Right lobe of liver (tissue), 6 donors: ENCODE data around the gene RELA. TPM values are rescaled to one million over a fixed set of nuclear protein-coding genes. Genes with fewer than 3 reads are reported as not detected.
A peak's percentile ranks its signal among the peaks of the same experiment; 100 is the strongest.

Experiments used
- ATAC-seq, 4 donors: fragments of 200-7000 bp; cut with Tn5 transposase; one replicate each; pipeline ENCODE4 v1.9.1; 2020; ENCODE audit warnings: mild to moderate bottlenecking in 4 of 4, moderate library complexity in 4 of 4
- DNase-seq, 3 donors: peaks; one replicate each; pipeline ENCODE4 v3.0.0-alpha.2; 2020
- H3K27ac ChIP-seq, 3 donors: fragments of 200-600 bp; one replicate each; pipeline ENCODE4 v1.8.0; 2022
- H3K27me3 ChIP-seq, 2 donors: fragments of 200-600 bp; one replicate each; pipeline ENCODE4 v1.8.0; 2022
- H3K36me3 ChIP-seq, 4 donors: fragments of 200-600 bp; sonication (generic) in 1 of 4; one replicate each; pipeline versions ENCODE4 v1.5.1 to v1.8.0; 2017 to 2022; ENCODE audit warnings: control low read depth in 1 of 4
- H3K4me1 ChIP-seq, 4 donors: fragments of 200-600 bp; sonication (generic) in 1 of 4; one replicate each; pipeline versions ENCODE4 v1.5.1 to v1.8.0; 2017 to 2022; ENCODE audit warnings: control low read depth in 1 of 4
- H3K4me3 ChIP-seq, 3 donors: fragments of 200-600 bp; one replicate each; pipeline ENCODE4 v1.8.0; 2022
- H3K9me3 ChIP-seq, 4 donors: fragments of 200-600 bp; sonication (generic) in 1 of 4; one replicate each; pipeline versions ENCODE4 v1.5.1 to v1.8.0; 2017 to 2022; ENCODE audit warnings: control low read depth in 1 of 4
- CTCF ChIP-seq, 4 donors: fragments of 200-600 bp in 3 of 4; fragments of 450-650 bp in 1 of 4; IDR thresholded peaks; one replicate each; pipeline versions ENCODE4 v1.5.1 to v1.8.0; 2016 to 2022; ENCODE audit warnings: antibody characterized with exemption in 4 of 4, mild to moderate bottlenecking in 2 of 4
- POLR2A ChIP-seq: fragments of 450-650 bp; IDR thresholded peaks from one replicate; pipeline ENCODE4 v1.6.1; 2017; ENCODE audit warnings: antibody characterized with exemption, mild to moderate bottlenecking
- WGBS: methylation state at CpG from one replicate; pipeline ENCODE4 v1.1.6; 2018; ENCODE audit warnings: low coverage, low lambda C conversion rate; ENCODE audit not compliant: insufficient coverage; ENCODE audit errors: missing lambda C conversion rate; 5-methylcytosine and 5-hydroxymethylcytosine counted together
- intact Hi-C, 2 donors: fragments of 100-400 bp; cut with DNase I; formaldehyde crosslinking; loops; one replicate each; pipeline versions ENCODE4 v1.11.2 to v1.14.1; 2022
- total RNA-seq, 6 experiments: library from RNA; depleted of rRNA in 2 of 6; stranded (reverse); fragments of >200 nt in 2 of 6; fragmentation: NEBNext Ultra II Directional in 3 of 6; extraction: Animal tissue kit (Norgen Biotek cat#: 25700) in 3 of 6; gene quantifications; one replicate each; pipeline versions ENCODE4 v1.1.0 to v1.2.4, GENCODE V29; 2016 to 2023
- donor health status: DM: no; HTN: yes; CAD: no.
- donor health status: DM: no; HTN: no; CAD: no.
- donor health status: DM: no; HTN: no; CAD: no.
- donor health status: DM: no; HTN: yes; CAD: no.
- donor health status: DM: no; HTN: yes; CAD: no.

RELA gene
- total RNA-seq, 6 experiments from 2014 or later, result 27.8 to 51.1 (median 41.9) TPM

GRCh38 chr11:65637794-65638419 lies 24.8 kb downstream of the RELA start, which contains the start of gene SIPA1:
Gene SIPA1, plus strand, starts transcription at chr11:65638101. Its CDS starts 2,821 bp downstream, at chr11:65640922.
- Histone ChIP-seq H3K4me1 (peaks cover 0 to 30% (median 11%) of the 10 kb centered on the region in 4 donors), H3K36me3 (peaks cover 0 to 22% (median 11%) of the 10 kb centered on the region in 4 donors), H3K27me3 (no peaks in the 10 kb centered on the region), H3K9me3 (no peaks in the 10 kb centered on the region), H3K4me3 (peak within 1 kb of the TSS; percentile 58 to 79 (median 65)), H3K27ac (peak within 1 kb of the TSS; percentile 76 to 80 (median 77))
- peak; percentile 83 to 87 (median 84) for DNase-seq
- ATAC-seq, result peak; percentile 82 to 87 (median 84)
- WGBS, result 0% methylated on average over 6 of the region's 46 CpGs
- TF ChIP-seq CTCF (IDR thresholded peaks at IDR 0.05) (peak; percentile 30 to 37 (median 34)), POLR2A (peak; percentile 79)
- intact Hi-C loops, result no loop called here

GRCh38 chr11:65637032-65637557 lies 25.6 kb downstream of the RELA start:
- intact Hi-C loops, result no loop called here
- 82% methylated on average over 2 of the region's 3 CpGs for WGBS
- DNase-seq (no peak), ATAC-seq (no peak)
- Histone ChIP-seq H3K4me1 (peaks cover 0 to 31% (median 11%) of the 10 kb centered on the region in 4 donors), H3K9me3 (no peaks in the 10 kb centered on the region), H3K27me3 (no peaks in the 10 kb centered on the region), H3K27ac (peak overlapping the region in 2 of 3 donors; percentile 3 to 80), H3K4me3 (peak overlapping the region in 1 of 3 donors; percentile 65), H3K36me3 (peaks cover 0 to 22% (median 11%) of the 10 kb centered on the region in 4 donors)
- TF ChIP-seq CTCF (IDR thresholded peaks at IDR 0.05) (no peak), POLR2A (no peak)

GRCh38 chr11:65636108-65637031 lies 26.3 kb downstream of the RELA start:
- TF ChIP-seq POLR2A, result no peak
- no peak for TF ChIP-seq CTCF (IDR thresholded peaks at IDR 0.05)
- no peaks in the 10 kb centered on the region for H3K9me3 ChIP-seq
- intact Hi-C loops, result no loop called here
- ATAC-seq, result no peak
- peaks cover 0 to 22% (median 11%) of the 10 kb centered on the region in 4 donors for H3K36me3 ChIP-seq
- peaks cover 0 to 31% (median 11%) of the 10 kb centered on the region in 4 donors for H3K4me1 ChIP-seq
- WGBS, result 91% methylated on average over 9 of the region's 28 CpGs
- H3K27ac ChIP-seq, result no peak overlapping the region
- no peak for DNase-seq
- H3K27me3 ChIP-seq, result no peaks in the 10 kb centered on the region
- no peak overlapping the region for H3K4me3 ChIP-seq

- DNase-seq (no peak), ATAC-seq (no peak)
- intact Hi-C loops, result no loop called here
- H3K36me3 ChIP-seq, result peaks cover 0 to 31% (median 11%) of the 10 kb centered on the region in 4 donors
- H3K4me3 ChIP-seq, result no peak overlapping the region
- TF ChIP-seq CTCF (IDR thresholded peaks at IDR 0.05), result no peak
- no peak for TF ChIP-seq POLR2A
- peaks cover 0 to 31% (median 11%) of the 10 kb centered on the region in 4 donors for H3K4me1 ChIP-seq
- 100% methylated on average over 2 of the region's 46 CpGs for WGBS
- no peaks in the 10 kb centered on the region for H3K9me3 ChIP-seq
- H3K27me3 ChIP-seq, result no peaks in the 10 kb centered on the region
- no peak overlapping the region for H3K27ac ChIP-seq
These were observed 27.6 kb downstream of the RELA start for GRCh38 chr11:65634905-65635731.
